Stimulated activated CD8-positive, alpha-beta memory T cell treated with anti-CD3 and anti-CD28 coated beads, Interleukin-4, amount 100 ng/mL, for 1 hour (primary cell): ENCODE results near the gene NPFFR1.

Source experiments
- DNase-seq, 2 donors: peaks; one replicate each; pipeline ENCODE4 v3.0.0-alpha.2; 2020; ENCODE audit warnings: low read depth in 2 of 2, low spot score in 1 of 2

The NPFFR1 gene

DNA sequence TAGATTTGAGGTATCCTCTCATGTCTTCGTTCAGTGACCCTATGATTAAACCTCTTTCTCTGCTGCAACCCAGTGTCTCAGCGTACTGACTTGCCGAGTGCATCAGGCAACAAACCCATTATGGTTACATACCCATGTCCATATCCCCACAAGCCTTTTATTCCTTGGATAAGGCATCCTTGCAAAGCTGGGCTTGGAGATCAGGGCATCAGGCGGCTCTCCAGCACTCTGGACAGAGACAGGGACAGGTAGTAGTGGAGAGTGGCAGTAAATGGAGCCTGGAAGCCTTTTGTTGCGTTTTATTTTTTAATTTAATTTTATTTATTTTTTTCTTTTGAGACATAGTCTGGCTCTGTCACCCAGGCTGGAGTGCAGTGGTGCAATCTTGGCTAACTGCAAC lies 32.0 kb upstream of the NPFFR1 start:
- DNase-seq = no peak

DNA sequence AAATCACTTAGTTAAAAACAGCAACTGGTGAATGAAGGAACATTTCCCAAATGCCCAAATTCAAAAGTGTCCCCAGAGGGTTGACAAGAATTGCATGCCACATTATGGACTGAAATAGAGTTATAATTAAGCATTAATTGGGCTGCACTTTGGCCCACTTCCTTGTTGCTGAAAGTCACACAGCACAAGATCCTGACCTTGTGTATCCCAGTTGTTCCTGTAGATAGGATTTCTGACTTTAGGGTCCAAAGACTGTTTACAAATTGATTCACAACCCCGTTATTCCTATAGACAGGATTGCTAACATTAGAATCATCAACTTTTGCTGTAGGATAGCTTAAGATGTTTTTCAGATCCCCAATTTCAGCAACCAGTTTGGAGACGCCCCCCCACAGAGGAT lies 31.5 kb upstream of the NPFFR1 start:
- DNase-seq = no peak

DNA sequence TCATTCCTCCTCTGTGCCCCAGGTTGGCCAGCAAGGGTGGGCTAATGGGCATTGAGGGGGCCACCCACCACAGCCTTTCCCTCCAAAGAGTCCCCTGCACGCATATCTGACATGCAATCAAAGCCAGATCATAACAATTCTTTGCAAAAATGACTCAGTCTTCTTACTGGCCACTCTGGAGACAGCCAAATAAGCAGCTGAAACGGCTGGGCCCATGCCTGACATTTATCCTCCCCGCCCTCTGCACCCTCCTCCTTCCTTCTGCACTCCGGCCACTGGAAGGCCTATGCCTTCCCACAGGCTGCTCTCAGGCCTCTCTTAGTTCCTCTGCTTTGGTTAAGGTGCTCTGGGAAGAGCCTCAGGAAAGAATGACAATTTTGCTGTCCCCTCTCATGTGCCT lies 29.2 kb upstream of the NPFFR1 start:
- DNase-seq = no peak

DNA sequence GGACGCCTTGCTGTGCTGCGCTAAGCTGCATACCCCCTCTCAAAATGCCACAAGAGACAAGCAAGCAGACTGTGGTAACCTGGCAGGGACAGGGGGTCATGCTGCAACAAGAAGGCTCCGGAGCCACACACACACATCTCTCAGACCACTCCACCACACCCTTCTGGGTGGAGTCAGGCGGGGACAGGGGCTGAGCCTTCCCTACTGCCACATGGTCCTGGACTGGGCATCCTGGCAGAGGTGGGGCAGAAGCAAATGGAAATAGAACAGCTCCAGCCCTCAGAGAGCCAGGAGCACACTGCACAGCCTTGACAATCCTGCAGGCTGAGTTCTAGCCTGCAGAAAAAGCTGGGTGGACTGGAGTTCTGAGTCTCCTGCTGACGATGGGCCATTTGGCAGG lies 28.4 kb upstream of the NPFFR1 start:
- no peak for DNase-seq

DNA sequence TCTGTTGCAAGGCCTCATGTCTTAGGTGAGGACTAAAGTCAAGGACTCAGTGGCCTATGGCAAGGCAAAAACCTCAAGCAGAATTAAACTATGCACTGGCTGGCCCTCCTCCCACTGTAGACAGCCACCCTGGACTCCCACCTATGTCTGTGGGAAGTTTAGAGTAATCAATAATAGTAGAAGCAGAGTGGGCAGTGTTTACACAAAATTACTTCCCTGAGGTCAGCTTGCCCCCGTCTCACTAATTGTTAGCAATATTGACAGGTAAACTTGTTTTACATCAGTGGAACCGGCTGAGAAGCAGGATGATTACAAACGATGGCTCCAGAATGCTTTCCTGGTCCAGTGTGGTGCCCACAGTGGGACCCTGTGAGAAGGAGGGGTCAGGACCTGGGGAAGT lies 27.9 kb upstream of the NPFFR1 start:
- no peak for DNase-seq

DNA sequence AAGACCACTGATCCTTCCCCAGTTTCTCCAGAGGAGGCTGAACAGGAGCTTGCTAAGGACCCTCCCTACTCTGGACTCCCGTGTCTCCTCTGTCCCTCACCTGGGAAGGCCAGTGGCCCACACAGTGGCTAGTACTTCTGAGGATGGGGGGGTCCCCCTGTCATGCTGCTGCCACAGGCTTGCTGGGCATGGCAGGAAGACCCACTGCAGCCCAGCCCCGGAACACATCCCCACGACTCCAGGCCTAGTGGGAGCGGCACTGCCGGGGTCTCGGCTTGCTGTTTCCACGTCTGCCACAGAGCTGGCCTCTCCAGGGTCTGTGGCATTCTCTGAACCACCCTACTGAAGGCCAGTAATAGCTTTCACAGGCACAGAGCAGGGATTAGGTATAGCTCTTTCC lies 25.9 kb upstream of the NPFFR1 start:
- no peak for DNase-seq

DNA sequence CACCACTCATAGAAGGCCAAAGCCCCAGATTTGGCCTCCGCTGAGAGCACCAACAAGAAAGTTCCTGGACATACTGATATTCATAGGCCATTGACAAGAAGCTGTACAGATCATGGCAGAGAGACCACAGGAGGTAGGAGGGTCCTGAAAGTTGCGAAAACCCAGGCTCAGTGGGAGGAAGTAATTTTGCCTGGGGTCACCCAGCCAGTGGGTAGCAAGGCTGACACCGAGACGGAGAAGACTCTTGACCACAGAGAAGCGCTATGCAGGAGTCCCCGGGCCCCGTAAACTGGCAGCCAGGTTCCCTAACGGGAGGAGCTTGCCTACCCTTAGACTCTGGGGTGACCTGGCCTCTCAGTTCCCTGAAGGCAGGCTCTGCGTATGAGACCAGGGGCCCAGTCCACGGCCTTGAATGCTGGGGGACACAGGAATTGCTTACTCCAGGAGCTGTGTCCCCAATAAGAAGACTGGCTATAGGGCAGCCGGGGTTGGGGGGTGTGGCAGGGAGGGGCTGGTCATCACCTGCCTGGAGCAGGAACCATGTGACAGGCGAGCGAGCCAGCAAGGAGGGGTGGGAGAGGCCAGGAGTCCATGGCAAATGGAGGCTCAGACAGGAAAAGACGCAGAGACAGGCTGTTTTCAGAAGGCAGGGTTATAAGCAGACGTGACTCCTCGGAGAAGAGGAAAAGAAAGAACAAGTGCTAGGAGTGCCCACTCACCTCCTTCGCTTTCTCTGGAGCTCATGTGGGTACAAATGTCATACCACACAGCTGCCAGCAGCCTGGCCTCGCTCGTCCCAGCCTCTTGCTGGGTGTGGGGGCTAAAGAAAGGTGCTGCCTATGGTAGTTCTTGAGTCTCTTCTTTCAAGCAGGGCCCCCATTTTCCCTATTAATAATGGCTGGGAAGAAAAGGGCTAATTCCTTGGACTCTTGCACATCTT lies 24.6 kb upstream of the NPFFR1 start:
- DNase-seq = no peak

DNA sequence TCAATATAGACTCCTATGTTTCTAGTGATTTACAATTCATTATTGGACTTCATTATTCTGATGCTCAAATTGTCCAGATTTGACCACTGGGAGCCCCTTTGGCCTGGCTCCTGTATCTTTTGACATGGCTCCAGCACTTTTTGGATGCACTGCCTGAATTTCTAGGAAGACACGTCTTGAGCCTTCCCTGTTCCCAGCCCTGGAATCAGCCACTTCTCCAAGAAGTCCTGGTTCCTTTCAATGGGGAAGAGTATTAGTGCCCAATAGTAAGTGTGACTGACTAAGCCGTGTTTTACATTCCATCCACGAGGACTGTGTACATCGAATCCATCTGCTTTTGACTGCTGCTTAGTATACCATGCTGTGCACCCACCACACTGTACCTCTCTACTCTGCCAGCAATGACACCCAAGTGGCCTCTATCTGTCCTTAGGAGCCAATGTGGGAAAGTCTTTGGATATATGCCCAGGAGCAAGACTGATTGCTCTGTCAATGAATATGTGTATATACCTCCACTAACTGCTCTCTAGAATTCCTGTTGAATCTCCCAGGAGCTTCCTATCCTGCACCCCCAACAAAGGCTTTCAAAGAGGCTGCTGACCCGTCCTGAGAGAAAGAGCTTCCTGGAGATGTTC lies 23.2 kb upstream of the NPFFR1 start:
- no peak for DNase-seq

DNA sequence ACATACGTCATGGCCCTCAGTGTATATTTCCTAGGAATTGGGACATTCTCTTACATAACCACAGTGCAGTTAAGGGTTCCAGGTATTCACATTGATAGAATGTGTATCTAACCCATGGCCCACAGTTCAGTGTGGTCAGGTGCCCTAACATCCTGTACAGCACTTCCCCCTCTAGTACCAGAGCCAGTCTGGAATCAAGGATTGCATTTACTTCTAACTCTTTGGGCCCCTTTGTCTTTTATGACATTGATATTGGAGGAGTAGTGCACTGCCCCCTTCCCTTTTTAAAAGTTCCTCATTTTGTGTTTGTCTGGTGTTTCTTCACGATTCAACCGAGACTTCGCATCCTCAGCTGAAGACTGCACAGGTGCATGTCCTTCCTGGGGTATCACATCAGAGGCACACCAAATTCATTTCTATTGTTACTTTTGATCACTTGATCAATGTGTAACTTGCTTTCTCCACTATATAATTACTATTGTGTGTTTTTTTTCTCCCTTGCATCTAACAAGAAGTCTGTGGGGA lies 22.4 kb upstream of the NPFFR1 start:
- no peak for DNase-seq

DNA sequence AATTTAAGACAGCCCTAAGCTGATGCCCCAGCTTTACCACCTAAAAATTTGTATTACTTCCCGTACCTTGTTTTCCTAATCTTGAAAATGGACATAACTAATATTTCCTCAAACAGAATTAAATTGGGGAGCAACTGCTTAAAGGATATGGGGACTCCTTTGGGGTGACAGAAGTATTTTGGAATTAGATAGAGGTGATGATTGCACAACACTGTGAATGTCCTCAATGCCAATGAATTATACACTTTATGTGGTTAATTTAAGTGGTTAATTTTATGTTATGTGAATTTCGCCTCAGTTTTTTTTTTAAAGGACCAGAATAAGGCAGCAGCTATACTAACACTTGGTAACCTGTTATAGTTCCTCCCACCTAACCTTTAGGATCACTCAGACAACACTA lies 19.9 kb upstream of the NPFFR1 start:
- no peak for DNase-seq

DNA sequence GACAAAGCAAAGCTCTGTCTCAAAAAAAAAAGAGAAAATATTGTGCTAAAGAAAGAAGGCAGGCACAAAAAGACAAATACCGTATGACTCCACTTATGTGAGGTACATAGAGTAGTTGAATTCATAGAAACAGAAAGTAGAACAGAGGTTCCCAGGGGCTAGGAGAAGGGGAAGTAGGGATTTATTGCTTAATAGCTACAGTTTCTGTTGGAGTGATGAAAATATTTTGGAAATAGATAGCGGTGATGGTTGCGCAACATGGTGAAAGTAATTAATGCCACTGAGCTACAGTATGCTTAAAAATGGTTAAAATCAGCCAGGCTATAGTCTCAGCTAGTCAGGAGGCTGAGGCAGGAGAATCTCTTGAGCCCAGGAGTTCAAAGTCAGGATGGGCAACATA lies 18.5 kb upstream of the NPFFR1 start:
- DNase-seq = no peak

DNA sequence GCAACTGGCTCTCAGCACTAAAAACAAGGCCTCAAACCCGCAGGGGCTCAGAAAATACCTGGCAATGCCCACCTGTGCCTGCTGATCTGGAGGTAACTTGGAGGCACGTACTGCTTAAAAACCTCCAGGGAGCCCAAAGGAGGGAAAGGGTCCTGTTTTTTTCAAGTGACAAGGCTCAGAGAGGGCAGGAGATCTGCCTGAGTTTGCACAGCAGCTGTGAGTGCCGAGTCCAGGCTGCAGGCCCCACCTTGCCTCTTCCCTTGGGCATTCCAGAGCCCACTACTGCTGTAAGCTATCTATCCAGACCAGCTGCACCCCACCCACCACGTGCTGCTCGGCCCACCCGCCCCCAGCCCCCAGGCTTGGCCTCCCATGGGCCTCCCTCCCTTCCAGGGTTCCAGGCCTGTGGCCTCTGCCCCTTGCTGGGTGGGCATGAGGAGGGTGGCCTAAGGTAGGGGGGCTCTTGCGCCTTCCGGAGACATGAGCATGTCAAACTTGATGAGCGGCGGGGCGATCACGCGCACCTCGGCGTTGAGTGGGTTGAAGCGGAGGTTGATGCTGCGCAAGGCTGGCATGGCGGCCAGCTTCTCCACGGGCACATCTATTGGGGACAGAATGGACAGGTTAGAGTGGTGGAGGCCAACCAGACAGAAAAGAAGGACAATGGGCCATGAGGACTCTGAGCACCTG lies 17.2 kb upstream of the NPFFR1 start:
- DNase-seq = no peak

DNA sequence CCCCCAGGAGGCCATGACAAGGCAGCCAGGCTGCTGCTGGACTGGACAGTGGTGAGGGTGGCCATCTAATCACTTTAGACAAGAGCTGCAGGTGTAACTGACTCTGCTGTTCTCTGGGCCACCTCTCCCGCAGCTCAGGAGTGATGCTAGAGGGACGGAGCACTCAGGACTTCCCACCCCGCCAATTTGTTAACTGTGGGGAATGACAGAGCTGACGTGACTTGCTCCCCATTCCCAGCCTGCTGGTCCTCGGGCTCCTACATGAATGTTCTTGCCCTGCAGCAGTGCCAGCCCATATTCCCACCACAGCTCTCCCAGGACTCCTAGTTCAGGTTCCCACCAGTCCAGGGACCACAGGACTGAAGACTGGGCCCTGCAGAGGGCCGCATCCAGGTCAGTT lies 16.7 kb upstream of the NPFFR1 start:
- no peak for DNase-seq

DNA sequence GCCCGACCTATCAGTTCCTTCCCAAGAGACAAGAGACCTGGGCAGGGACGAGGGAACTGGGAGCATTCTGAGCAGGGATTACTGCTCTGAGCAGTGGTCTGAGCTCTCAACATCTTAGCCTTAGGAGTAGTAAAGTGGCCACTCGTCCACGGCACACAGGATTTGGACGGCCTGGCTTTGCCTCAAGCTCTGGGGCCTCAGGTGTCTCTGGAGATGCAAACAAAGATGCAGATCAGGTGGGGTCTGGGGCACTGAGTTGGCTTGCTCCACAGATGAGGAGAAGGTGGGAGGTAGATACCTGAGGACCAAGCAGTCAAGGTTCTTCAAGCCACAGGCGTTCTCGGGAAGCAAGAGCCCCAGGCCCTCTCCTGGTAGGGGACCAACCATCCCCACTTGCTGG lies 16.1 kb upstream of the NPFFR1 start:
- DNase-seq = no peak

DNA sequence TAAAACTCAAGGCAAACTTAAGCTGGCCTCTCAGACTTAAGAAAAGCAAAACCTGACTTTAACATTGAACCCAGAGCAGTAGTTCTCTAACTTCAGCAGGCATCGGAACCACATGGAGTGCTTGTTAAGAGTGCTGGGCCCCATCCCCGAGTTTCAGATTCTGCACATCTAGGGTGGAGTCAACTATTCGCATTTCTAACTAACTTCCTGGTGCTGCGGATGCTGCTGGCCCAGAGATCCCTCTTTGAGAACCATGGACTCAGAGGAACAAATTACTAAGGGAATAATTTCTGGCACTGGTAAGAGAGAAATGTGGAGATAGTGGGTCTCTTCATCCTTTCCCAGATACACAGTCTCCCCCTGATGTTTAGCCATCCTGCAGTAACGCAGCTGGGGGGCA lies 14.6 kb upstream of the NPFFR1 start:
- no peak for DNase-seq

DNA sequence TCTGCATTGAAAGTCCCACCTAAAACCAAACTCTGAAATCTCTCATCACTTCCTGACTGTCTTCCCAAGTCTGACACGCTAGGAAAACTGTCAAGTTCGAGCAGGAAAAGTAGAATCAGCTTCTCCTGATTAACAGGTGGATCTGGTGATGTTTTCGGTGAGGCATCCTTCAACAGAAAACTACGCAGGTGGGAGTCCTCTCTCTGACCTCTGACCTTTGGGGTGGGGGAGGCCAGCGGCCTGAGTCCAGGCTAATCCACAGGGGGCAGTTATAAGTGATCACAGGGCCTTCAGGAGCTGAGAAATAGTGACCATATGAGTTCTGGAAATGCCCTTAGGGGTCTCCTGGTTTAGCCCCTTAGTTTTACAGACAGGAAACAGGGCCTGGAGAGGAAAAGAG lies 13.4 kb upstream of the NPFFR1 start:
- no peak for DNase-seq

DNA sequence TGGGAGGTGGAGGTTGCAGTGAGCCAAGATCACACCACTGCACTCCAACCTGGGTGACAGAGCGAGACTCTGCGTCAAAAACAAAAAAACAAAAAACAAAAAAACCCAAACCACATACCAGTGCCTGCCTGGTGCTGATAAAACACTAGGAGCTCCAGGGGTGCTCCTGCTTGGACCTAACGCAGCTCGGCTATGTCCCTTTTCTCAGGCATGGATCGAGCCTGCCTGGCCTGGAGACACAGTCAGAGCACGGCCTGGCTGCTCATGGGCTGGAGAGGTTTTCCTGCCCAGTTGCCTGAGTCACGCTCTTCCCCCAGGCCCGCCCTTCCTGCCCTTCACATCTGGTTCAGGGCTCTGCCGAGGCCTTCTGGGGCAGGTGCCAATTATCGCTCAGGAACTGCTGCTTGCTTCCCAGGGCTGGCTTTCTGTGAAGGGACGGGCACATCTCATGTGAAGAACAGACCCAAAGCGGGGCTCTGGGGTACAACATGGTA lies 12.6 kb upstream of the NPFFR1 start:
- no peak for DNase-seq

DNA sequence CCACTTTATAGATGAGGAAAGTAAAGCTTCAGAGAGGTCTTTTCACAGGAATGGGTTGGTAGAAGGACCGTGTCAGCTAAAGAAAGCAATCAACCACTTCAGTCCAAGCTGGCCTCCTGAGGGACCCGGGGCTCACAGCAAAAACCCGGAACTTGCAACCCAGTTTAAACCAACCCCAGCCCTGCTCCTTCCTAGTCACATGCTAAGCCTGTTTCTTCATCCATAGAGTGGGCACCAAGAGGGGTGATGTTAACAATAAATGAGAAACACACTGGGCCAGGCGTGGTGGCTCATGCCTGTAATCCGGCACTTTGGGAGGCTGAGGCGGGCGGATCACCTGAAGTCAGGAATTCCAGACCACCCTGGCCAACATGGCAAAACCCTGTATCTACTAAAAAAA lies 12.1 kb upstream of the NPFFR1 start:
- no peak for DNase-seq

DNA sequence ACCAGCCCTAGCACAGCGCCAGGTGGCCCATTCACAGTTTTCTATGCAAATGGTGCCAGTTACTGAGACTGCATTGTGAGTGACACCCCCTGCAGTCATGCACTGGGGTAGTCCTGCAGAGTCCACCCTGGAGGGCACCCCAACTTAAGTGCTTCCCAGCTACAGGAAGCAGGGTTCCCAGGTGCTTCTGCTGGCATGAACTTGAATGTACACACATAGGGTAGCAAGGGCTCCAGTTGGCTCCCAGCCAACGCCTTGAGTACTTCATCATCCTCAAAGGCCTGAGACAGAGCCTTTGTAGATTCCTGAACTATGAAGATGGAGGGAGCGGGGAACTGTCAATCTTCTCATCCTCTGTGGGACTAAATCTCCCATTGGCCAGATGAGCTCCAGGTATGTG lies 11.5 kb upstream of the NPFFR1 start:
- DNase-seq = no peak

DNA sequence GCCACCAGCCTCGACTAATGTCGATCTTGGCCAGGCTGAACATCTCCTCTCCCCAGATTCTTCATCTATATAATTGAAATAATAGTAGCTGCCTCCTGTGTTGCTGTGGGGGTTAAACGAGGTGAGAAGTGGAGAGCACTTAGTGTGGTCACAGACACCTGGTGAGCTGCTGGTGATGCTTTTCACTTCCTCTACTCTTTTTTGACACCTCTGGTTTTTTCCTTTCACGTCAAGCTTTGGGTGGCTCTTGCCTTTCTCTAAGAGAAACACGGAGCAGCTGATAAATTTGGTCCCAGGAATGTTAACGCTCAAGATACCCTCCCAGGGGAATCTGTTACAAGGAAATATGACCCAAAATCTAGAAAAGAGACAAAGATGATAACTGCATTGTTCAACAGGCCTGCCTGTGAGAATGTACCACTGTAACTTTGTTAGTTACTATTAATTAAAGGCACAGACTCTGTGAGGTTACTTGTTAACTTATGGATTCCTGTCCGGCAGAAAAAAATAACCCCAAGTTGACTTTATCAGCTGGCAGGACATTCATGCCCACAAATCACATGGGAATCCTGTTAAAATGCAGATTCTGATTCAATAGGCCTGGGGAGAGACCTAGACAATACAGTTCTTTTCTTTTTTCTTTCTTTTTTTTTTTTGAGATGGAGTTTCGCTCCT lies 9.5 kb upstream of the NPFFR1 start:
- no peak for DNase-seq

DNA sequence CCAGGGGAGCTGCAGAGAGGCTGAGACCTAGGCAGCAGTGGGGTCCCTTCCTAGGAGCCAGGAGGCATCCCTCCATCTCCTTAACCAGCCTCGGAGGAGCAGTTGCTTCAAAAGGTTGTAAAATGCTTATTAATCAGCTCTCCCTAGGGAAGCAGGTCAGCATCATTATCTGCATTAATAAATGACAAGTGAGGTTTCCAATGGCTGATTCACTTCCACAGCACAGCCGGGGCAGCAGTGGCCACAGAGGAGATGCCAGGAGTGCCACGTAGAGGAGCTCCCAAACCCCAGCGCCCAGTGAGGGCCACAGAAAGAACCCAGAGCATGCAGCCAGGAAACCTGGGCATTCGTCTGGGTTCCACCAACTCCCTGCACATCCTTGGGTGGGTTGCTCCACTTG lies 8.2 kb upstream of the NPFFR1 start:
- no peak for DNase-seq
